Right lobe of liver (tissue), 4 donors: ENCODE data around the gene H6PD.

Experiments used
- CTCF ChIP-seq, 4 donors: fragments of 200-600 bp in 3 of 4; fragments of 450-650 bp in 1 of 4; IDR thresholded peaks; one replicate each; pipeline versions ENCODE4 v1.5.1 to v1.8.0; 2016 to 2022; ENCODE audit warnings: antibody characterized with exemption in 4 of 4, mild to moderate bottlenecking in 2 of 4
- POLR2A ChIP-seq: fragments of 450-650 bp; IDR thresholded peaks from one replicate; pipeline ENCODE4 v1.6.1; 2017; ENCODE audit warnings: antibody characterized with exemption, mild to moderate bottlenecking
- donor health status: DM: no; HTN: no; CAD: no.
- donor health status: DM: no; HTN: no; CAD: no.
- donor health status: DM: no; HTN: yes; CAD: no.

GRCh38 chr1:9211291-9211811 lies 23.2 kb upstream of the H6PD start:
- TF ChIP-seq CTCF (IDR thresholded peaks at IDR 0.05) (no peak), POLR2A (no peak)
